Gastrocnemius medialis (tissue), 4 donors: ENCODE results near the gene TNFRSF1A.
"Not testable (repeated sequence)": the region's sequence is repeated elsewhere in the genome, so short reads cannot be mapped to it uniquely, and the experiment has no call there.

Experiments
- CTCF ChIP-seq, 5 experiments: fragments of 450-650 bp in 3 of 5; fragments of 200-600 bp in 2 of 5; sonication (generic) in 2 of 5; IDR thresholded peaks in 4 of 5; conservative IDR thresholded peaks in 1 of 5; 1 replicate in 4 of 5; 2 replicates in 1 of 5; pipeline ENCODE4 v1.5.1; 2016 to 2019; ENCODE audit warnings: antibody characterized with exemption in 5 of 5, mild to moderate bottlenecking in 3 of 5, moderate library complexity in 3 of 5
- POLR2A ChIP-seq, 2 donors: fragments of 450-650 bp; IDR thresholded peaks; one replicate each; pipeline ENCODE4 v1.6.1; 2017; ENCODE audit warnings: antibody characterized with exemption in 2 of 2, mild to moderate bottlenecking in 2 of 2, moderate library complexity in 2 of 2

GRCh38 chr12:6344101-6344660, 2.3 kb upstream of the TNFRSF1A start:
- not testable (repeated sequence) for TF ChIP-seq CTCF (IDR thresholded peaks at IDR 0.05 in 4 of 5, conservative IDR thresholded peaks at IDR 0.05 in 1 of 5); POLR2A (IDR thresholded peaks at IDR 0.05)
